ENCODE measurements around the gene ARAP1. TPM values are rescaled to one million over a fixed set of nuclear protein-coding genes. Genes with fewer than 3 reads are reported as not detected.

Gene ARAP1
- 80.6 and 91.9 TPM in 2 replicates for total RNA-seq

DNA sequence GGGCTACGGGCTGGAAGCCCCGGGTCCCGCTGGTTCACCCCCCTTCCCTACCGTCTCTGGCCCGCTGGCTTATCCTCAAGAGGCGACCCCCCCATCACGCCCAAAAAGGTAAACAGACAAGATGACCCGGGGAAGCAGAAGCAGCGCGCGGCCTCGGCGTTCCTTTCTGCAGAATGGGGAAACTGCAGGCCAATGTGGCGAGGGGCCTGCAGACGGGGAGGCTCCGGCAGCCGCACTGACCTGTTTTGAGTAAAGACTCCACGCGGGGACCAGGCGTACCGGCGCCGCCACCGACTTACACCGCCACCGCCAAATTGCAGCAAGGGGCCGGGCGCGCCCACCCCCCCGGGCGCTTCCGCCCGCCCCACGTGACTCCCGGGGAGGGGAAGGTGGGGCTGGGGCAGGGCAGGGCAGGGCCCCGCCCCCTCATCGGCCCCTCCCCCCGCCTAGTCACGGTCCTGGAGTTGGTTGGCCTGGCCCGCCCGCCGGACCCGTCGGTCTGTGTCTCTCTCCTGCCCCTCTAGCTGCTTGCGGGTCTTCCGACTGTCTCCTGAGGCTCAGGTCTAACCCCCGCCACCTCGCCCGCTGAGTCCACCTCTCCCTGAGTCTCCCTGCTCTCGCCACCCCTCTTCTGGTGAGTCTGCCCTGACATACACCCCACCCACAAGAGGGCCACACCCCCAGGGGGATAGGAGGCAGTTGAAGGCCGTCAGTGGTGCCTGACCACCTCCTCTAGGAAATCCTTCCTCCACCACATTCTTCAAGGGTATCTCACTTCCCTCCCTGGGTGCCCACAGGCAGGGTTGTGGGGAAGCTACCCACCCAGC is at the start of gene ARAP1:
Gene ARAP1 (minus strand): TSS at position 321 of the 827 bp plus-strand sequence. CDS start 25,280 bp downstream, outside the sequence.

GRCh38 chr11:72793425-72794367 is 41.5 kb upstream of the ARAP1 start, which contains the start of gene STARD10:
Gene STARD10 (minus strand): TSS chr11:72794047. CDS start chr11:72781181, 12,866 bp downstream.

DNA sequence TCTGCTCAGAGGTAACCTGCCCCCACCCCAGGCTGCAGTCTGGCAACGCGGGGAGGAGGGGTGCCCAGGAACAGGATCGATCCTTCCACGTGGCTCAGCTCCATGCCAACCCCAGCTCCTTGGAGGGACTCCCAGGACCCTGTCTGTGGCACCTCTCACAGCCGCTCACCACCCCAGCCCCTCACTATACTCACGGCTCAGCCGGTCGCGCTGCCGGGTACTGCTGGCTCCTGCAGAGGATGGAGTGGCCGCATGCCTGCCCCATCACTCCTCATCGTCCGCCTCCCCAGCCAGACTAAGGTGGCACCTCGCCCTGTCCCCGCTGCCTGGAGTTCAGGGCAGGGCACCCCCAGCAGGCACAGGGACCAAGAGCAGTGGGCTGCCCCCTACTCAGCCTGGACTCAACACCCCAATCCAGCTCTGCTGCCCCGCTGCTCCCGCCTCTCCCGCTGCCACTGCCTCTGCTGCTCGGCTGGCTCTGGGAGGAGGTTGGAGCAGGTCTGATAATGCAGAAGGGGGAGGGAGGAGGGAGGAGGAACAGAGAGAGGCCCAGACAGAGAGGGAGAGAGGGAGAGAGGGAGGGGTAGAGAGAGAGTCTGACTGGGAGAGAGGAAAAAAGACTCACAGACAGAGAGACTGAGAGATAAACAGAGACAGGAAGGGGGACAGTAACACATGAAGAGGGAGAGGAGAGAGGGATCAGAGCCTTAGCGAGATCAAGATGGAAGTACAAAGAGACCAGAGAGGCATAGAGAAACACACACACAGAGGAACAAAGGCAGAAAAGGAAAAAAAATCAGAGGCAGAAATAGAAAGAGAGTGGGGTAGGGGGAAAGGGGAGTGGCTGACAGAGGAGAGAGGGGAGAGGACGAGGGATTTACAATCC is 78.0 kb downstream of the ARAP1 start, which contains the start of gene PDE2A:
Gene PDE2A (minus strand): TSS at position 480 of the 886 bp plus-strand sequence. CDS start 215 bp downstream, at position 265.

Small RNAs within 50 kb of the gene (small RNA-seq; reads per million reads assigned to genes)
- gene MIR4692, result not detected
- gene RF00019, result not detected

Other genes starting within 250 kb of the ARAP1 start
- gene PDE2A, start 78.0 kb downstream of the ARAP1 start, total RNA-seq, result 0.43 and 0.79 TPM in 2 replicates
- gene STARD10, start 41.6 kb upstream of the ARAP1 start, total RNA-seq, result 292 and 302 TPM in 2 replicates
- gene ATG16L2, start 62.0 kb upstream of the ARAP1 start, total RNA-seq, result 2.0 and 8.6 TPM in 2 replicates